Peyer's patch (tissue), 4 donors: ENCODE measurements around the gene LARP1B.
"Not testable (repeated sequence)": the region's sequence is repeated elsewhere in the genome, so short reads cannot be mapped to it uniquely, and the experiment has no call there.

Experiments used
- POLR2A ChIP-seq, 2 donors: fragments of 450-650 bp; IDR thresholded peaks; one replicate each; pipeline ENCODE4 v1.5.1; 2017; ENCODE audit warnings: antibody characterized with exemption in 2 of 2, mild to moderate bottlenecking in 2 of 2, moderate library complexity in 2 of 2
- TF ChIP-seq, protein P1 (sequence below), 6 experiments: fragments of 450-650 bp in 4 of 6; fragments of 200-600 bp in 2 of 6; sonication (generic) in 1 of 6; IDR thresholded peaks; one replicate each; pipeline ENCODE4 v1.5.1; 2017 to 2019; ENCODE audit warnings: antibody characterized with exemption in 6 of 6, mild to moderate bottlenecking in 3 of 6, moderate library complexity in 1 of 6

GRCh38 chr4:128047019-128047418 is 14.1 kb upstream of the LARP1B start:
- TF ChIP-seq, protein P1, sequence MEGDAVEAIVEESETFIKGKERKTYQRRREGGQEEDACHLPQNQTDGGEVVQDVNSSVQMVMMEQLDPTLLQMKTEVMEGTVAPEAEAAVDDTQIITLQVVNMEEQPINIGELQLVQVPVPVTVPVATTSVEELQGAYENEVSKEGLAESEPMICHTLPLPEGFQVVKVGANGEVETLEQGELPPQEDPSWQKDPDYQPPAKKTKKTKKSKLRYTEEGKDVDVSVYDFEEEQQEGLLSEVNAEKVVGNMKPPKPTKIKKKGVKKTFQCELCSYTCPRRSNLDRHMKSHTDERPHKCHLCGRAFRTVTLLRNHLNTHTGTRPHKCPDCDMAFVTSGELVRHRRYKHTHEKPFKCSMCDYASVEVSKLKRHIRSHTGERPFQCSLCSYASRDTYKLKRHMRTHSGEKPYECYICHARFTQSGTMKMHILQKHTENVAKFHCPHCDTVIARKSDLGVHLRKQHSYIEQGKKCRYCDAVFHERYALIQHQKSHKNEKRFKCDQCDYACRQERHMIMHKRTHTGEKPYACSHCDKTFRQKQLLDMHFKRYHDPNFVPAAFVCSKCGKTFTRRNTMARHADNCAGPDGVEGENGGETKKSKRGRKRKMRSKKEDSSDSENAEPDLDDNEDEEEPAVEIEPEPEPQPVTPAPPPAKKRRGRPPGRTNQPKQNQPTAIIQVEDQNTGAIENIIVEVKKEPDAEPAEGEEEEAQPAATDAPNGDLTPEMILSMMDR (IDR thresholded peaks at IDR 0.05): not testable (repeated sequence)
- TF ChIP-seq POLR2A (IDR thresholded peaks at IDR 0.05): not testable (repeated sequence)
